Forelimb muscle (tissue), 1 donor: ENCODE results near the gene RBMS1. TPM values are rescaled to one million over a fixed set of nuclear protein-coding genes. Genes with fewer than 3 reads are reported as not detected.

Experiments used
- DNase-seq: peaks from one replicate; pipeline ENCODE4 v3.0.0-alpha.2; 2013; ENCODE audit warnings: low read depth
- polyA plus RNA-seq: library from polyadenylated mRNA; unstranded; fragments of 120-200 nt; gene quantifications from one replicate; pipeline ENCODE4 v1.2.1, GENCODE V29; 2013; ENCODE audit not compliant: insufficient read length

Gene RBMS1
- polyA plus RNA-seq, 1 donor = 58.6 TPM

- no peak for DNase-seq
These were observed 240.0 kb downstream of the RBMS1 start for GRCh38 chr2:160253440-160254188.

GRCh38 chr2:160252900-160253299, 240.7 kb downstream of the RBMS1 start:
- no peak for DNase-seq

- DNase-seq = no peak
These were observed 241.2 kb downstream of the RBMS1 start for GRCh38 chr2:160252278-160252887.

GRCh38 chr2:160251569-160251968, 242.0 kb downstream of the RBMS1 start:
- no peak for DNase-seq

GRCh38 chr2:160249876-160250275, 243.7 kb downstream of the RBMS1 start:
- DNase-seq = no peak

GRCh38 chr2:160247296-160248035, 246.1 kb downstream of the RBMS1 start:
- no peak for DNase-seq

GRCh38 chr2:160246356-160246755, 247.3 kb downstream of the RBMS1 start:
- no peak for DNase-seq

GRCh38 chr2:160245614-160246155, 247.9 kb downstream of the RBMS1 start:
- no peak for DNase-seq

GRCh38 chr2:160242893-160243564, 250.6 kb downstream of the RBMS1 start:
- no peak for DNase-seq

- DNase-seq = no peak
These were observed 252.1 kb downstream of the RBMS1 start for GRCh38 chr2:160241251-160242137.

GRCh38 chr2:160239436-160239835, 254.2 kb downstream of the RBMS1 start:
- DNase-seq = no peak

GRCh38 chr2:160238392-160238791, 255.2 kb downstream of the RBMS1 start:
- no peak for DNase-seq

GRCh38 chr2:160232905-160233475, 260.6 kb downstream of the RBMS1 start:
- no peak for DNase-seq

GRCh38 chr2:160229591-160229990, 264.0 kb downstream of the RBMS1 start:
- DNase-seq = no peak

- DNase-seq = no peak
These were observed 265.3 kb downstream of the RBMS1 start for GRCh38 chr2:160228141-160228917.

- no peak for DNase-seq
These were observed 266.2 kb downstream of the RBMS1 start for GRCh38 chr2:160227293-160227915.

GRCh38 chr2:160226367-160226766, 267.2 kb downstream of the RBMS1 start:
- no peak for DNase-seq

GRCh38 chr2:160225722-160226121, 267.9 kb downstream of the RBMS1 start:
- no peak for DNase-seq

GRCh38 chr2:160224507-160224906, 269.1 kb downstream of the RBMS1 start:
- DNase-seq = no peak
